HG02623 (cell line): ENCODE measurements around the gene SYCP3.
A peak's percentile ranks its signal among the peaks of the same experiment; 100 is the strongest.

Experiments used
- ATAC-seq: cut with Tn5 transposase; IDR thresholded peaks from one replicate; pipeline ENCODE4 v1.9.1; 2021; ENCODE audit warnings: moderate library complexity; ENCODE audit not compliant: unreplicated experiment

The SYCP3 gene

GRCh38 chr12:101738920-101739665 is at the start of gene SYCP3:
SYCP3 (minus strand) TSS chr12:101739462; CDS start chr12:101737935, 1,527 bp downstream.
- ATAC-seq: no peak

- ATAC-seq: no peak
Observed at GRCh38 chr12:101785671-101786070, 46.4 kb upstream of the SYCP3 start.

GRCh38 chr12:101784376-101784775 is 45.1 kb upstream of the SYCP3 start:
- no peak for ATAC-seq

GRCh38 chr12:101783838-101784237 is 44.6 kb upstream of the SYCP3 start:
- no peak for ATAC-seq

GRCh38 chr12:101783150-101783549 is 43.9 kb upstream of the SYCP3 start:
- no peak for ATAC-seq

- ATAC-seq: no peak
Observed at GRCh38 chr12:101782273-101782731, 43.0 kb upstream of the SYCP3 start.

GRCh38 chr12:101781834-101782233 is 42.6 kb upstream of the SYCP3 start:
- no peak for ATAC-seq

- no peak for ATAC-seq
Observed at GRCh38 chr12:101780599-101780998, 41.3 kb upstream of the SYCP3 start.

GRCh38 chr12:101779626-101780025 is 40.4 kb upstream of the SYCP3 start:
- no peak for ATAC-seq

- ATAC-seq: no peak
Observed at GRCh38 chr12:101779200-101779599, 39.9 kb upstream of the SYCP3 start.

- no peak for ATAC-seq
Observed at GRCh38 chr12:101777978-101778377, 38.7 kb upstream of the SYCP3 start.

- no peak for ATAC-seq
Observed at GRCh38 chr12:101777485-101777884, 38.2 kb upstream of the SYCP3 start.

- ATAC-seq: no peak
Observed at GRCh38 chr12:101775816-101776215, 36.6 kb upstream of the SYCP3 start.

GRCh38 chr12:101773650-101774162 is 34.4 kb upstream of the SYCP3 start:
- ATAC-seq: peak; percentile 47

GRCh38 chr12:101772012-101772775 is 32.9 kb upstream of the SYCP3 start:
- no peak for ATAC-seq

- ATAC-seq: no peak
Observed at GRCh38 chr12:101769865-101770264, 30.6 kb upstream of the SYCP3 start.

- no peak for ATAC-seq
Observed at GRCh38 chr12:101768781-101769180, 29.5 kb upstream of the SYCP3 start.

- no peak for ATAC-seq
Observed at GRCh38 chr12:101767537-101767936, 28.3 kb upstream of the SYCP3 start.

- no peak for ATAC-seq
Observed at GRCh38 chr12:101764051-101764792, 25.0 kb upstream of the SYCP3 start.

- no peak for ATAC-seq
Observed at GRCh38 chr12:101763246-101763931, 24.1 kb upstream of the SYCP3 start.

- no peak for ATAC-seq
Observed at GRCh38 chr12:101761781-101762180, 22.5 kb upstream of the SYCP3 start.
